Prostate gland (tissue), 2 donors: Measurements from ENCODE around the gene SULT4A1.
"Not testable (repeated sequence)": the region's sequence is repeated elsewhere in the genome, so short reads cannot be mapped to it uniquely, and the experiment has no call there.

Experiments used
- CTCF ChIP-seq, 4 experiments: fragments of 200-600 bp in 2 of 4; fragments of 450-650 bp in 2 of 4; sonication (generic) in 2 of 4; IDR thresholded peaks; 1 replicate in 3 of 4; 2 replicates in 1 of 4; pipeline ENCODE4 v1.5.1; 2016 to 2019; ENCODE audit warnings: antibody characterized with exemption in 4 of 4, mild to moderate bottlenecking in 2 of 4, moderate library complexity in 2 of 4
- POLR2A ChIP-seq: fragments of 450-650 bp; IDR thresholded peaks from one replicate; pipeline ENCODE4 v1.6.1; 2016; ENCODE audit warnings: antibody characterized with exemption, mild to moderate bottlenecking
- POLR2AphosphoS5 ChIP-seq: sonication (generic); formaldehyde crosslinking; IDR thresholded peaks from one replicate; pipeline ENCODE4 v1.6.1; 2017; ENCODE audit warnings: antibody characterized with exemption

- TF ChIP-seq CTCF (IDR thresholded peaks at IDR 0.05) = peak in 1 of 4 experiments; percentile 20
- TF ChIP-seq POLR2A, POLR2AphosphoS5: not testable (repeated sequence)
Measured at GRCh38 chr22:43904412-43904811, 42.1 kb upstream of the SULT4A1 start.
